Measurements from ENCODE around the gene ATP9A. TPM values are rescaled to one million over a fixed set of nuclear protein-coding genes. Genes with fewer than 3 reads are reported as not detected.
"Not testable (repeated sequence)": the region's sequence is repeated elsewhere in the genome, so short reads cannot be mapped to it uniquely, and the experiment has no call there.

ATP9A gene
- polyA plus RNA-seq, 3 donors from 2014 or later = 0.82 to 2.8 (median 1.2) TPM

- peaks cover 0 to 4% (median 3%) of the 10 kb centered on the region in 3 donors for H3K27me3 Mint-ChIP-seq (ENCODE audit: low read depth in 3 of 3)
- no peak for DNase-seq
- H3K4me1 Mint-ChIP-seq = peaks cover 10 to 13% of the 10 kb centered on the region in 2 donors
- no peak overlapping the region for H3K27ac Mint-ChIP-seq
- peaks cover 0 to 25% (median 4%) of the 10 kb centered on the region in 3 donors for H3K36me3 Mint-ChIP-seq
- no peak overlapping the region for H3K4me3 Mint-ChIP-seq
- H3K9me3 Mint-ChIP-seq = no peaks in the 10 kb centered on the region
Measured at GRCh38 chr20:51651921-51652549, 116.2 kb downstream of the ATP9A start.

- Mint-ChIP-seq H3K9me3 (no peaks in the 10 kb centered on the region), H3K27me3 (ENCODE audit: low read depth in 3 of 3) (peaks cover 0 to 3% (median 1%) of the 10 kb centered on the region in 3 donors), H3K27ac (peak overlapping the region in 3 of 6 donors; percentile 22 to 68 (median 42)), H3K4me1 (peaks cover 10 to 13% of the 10 kb centered on the region in 2 donors), H3K4me3 (no peak overlapping the region), H3K36me3 (peaks cover 0 to 18% (median 0%) of the 10 kb centered on the region in 3 donors)
- DNase-seq = peak; percentile 15 to 27 (median 18)
Measured at GRCh38 chr20:51650685-51651134, 117.5 kb downstream of the ATP9A start.

- H3K9me3 Mint-ChIP-seq = no peaks in the 10 kb centered on the region
Measured at GRCh38 chr20:51648571-51648947, 119.6 kb downstream of the ATP9A start.

GRCh38 chr20:51647674-51648570 lies 120.3 kb downstream of the ATP9A start:
- no peak overlapping the region for H3K27ac Mint-ChIP-seq
- H3K4me3 Mint-ChIP-seq = no peak overlapping the region
- H3K4me1 Mint-ChIP-seq = peaks cover 10 to 13% of the 10 kb centered on the region in 2 donors
- H3K9me3 Mint-ChIP-seq = no peaks in the 10 kb centered on the region
- H3K27me3 Mint-ChIP-seq (ENCODE audit: low read depth in 3 of 3) = peaks cover 0 to 3% (median 1%) of the 10 kb centered on the region in 3 donors
- DNase-seq = no peak
- H3K36me3 Mint-ChIP-seq = peaks cover 0 to 10% (median 3%) of the 10 kb centered on the region in 3 donors

More at GRCh38 chr20:51648571-51648947, 119.6 kb downstream of the ATP9A start:
- Mint-ChIP-seq H3K27ac (no peak overlapping the region), H3K36me3 (peaks cover 0 to 10% (median 3%) of the 10 kb centered on the region in 3 donors), H3K4me3 (no peak overlapping the region), H3K27me3 (ENCODE audit: low read depth in 3 of 3) (peaks cover 0 to 3% (median 1%) of the 10 kb centered on the region in 3 donors), H3K4me1 (peaks cover 10 to 13% of the 10 kb centered on the region in 2 donors)
- no peak for DNase-seq

- H3K4me3 Mint-ChIP-seq = not testable (repeated sequence)
Measured at GRCh38 chr20:51643810-51644209, 124.4 kb downstream of the ATP9A start.

GRCh38 chr20:51643390-51643789 lies 124.8 kb downstream of the ATP9A start:
- Mint-ChIP-seq H3K9me3 (no peaks in the 10 kb centered on the region), H3K27ac (peak overlapping the region in 3 of 6 donors; percentile 22 to 45 (median 30)), H3K4me3 (no peak overlapping the region), H3K4me1 (peaks cover 3 to 8% of the 10 kb centered on the region in 2 donors), H3K27me3 (ENCODE audit: low read depth in 3 of 3) (no peaks in the 10 kb centered on the region), H3K36me3 (peaks cover 0 to 7% (median 3%) of the 10 kb centered on the region in 3 donors)
- DNase-seq = no peak

More at GRCh38 chr20:51643810-51644209, 124.4 kb downstream of the ATP9A start:
- DNase-seq; H3K4me1 Mint-ChIP-seq; H3K9me3 Mint-ChIP-seq; H3K36me3 Mint-ChIP-seq; H3K27me3 Mint-ChIP-seq (ENCODE audit: low read depth in 3 of 3): not testable (repeated sequence)
- H3K27ac Mint-ChIP-seq = peak overlapping the region in 2 of 6 donors; percentile 22 to 30

GRCh38 chr20:51641866-51642265 lies 126.3 kb downstream of the ATP9A start:
- peak overlapping the region in 1 of 6 donors; percentile 17 for H3K27ac Mint-ChIP-seq

GRCh38 chr20:51640743-51641142 lies 127.4 kb downstream of the ATP9A start:
- Mint-ChIP-seq H3K4me3 (no peak overlapping the region), H3K27ac (no peak overlapping the region), H3K9me3 (no peaks in the 10 kb centered on the region)

More at GRCh38 chr20:51641866-51642265, 126.3 kb downstream of the ATP9A start:
- no peak for DNase-seq
- no peak overlapping the region for H3K4me3 Mint-ChIP-seq
- H3K36me3 Mint-ChIP-seq = peaks cover 3 to 15% (median 6%) of the 10 kb centered on the region in 3 donors
- peaks cover 0 to 4% (median 0%) of the 10 kb centered on the region in 3 donors for H3K27me3 Mint-ChIP-seq (ENCODE audit: low read depth in 3 of 3)
- peaks cover 3 to 8% of the 10 kb centered on the region in 2 donors for H3K4me1 Mint-ChIP-seq
- H3K9me3 Mint-ChIP-seq = no peaks in the 10 kb centered on the region

GRCh38 chr20:51639206-51639832 lies 128.9 kb downstream of the ATP9A start:
- Mint-ChIP-seq H3K27me3 (ENCODE audit: low read depth in 3 of 3) (peaks cover 0 to 6% (median 2%) of the 10 kb centered on the region in 3 donors), H3K4me1 (peaks cover 3 to 8% of the 10 kb centered on the region in 2 donors), H3K9me3 (no peaks in the 10 kb centered on the region), H3K27ac (peak overlapping the region in 1 of 6 donors; percentile 41), H3K36me3 (peaks cover 3 to 13% (median 6%) of the 10 kb centered on the region in 3 donors), H3K4me3 (no peak overlapping the region)
- DNase-seq = peak; percentile 52 to 57 (median 53)

More at GRCh38 chr20:51640743-51641142, 127.4 kb downstream of the ATP9A start:
- H3K27me3 Mint-ChIP-seq (ENCODE audit: low read depth in 3 of 3) = peaks cover 0 to 4% (median 0%) of the 10 kb centered on the region in 3 donors
- H3K4me1 Mint-ChIP-seq = peaks cover 3 to 8% of the 10 kb centered on the region in 2 donors
- no peak for DNase-seq
- peaks cover 6 to 13% (median 6%) of the 10 kb centered on the region in 3 donors for H3K36me3 Mint-ChIP-seq

GRCh38 chr20:51637241-51637640 lies 130.9 kb downstream of the ATP9A start:
- no peak overlapping the region for H3K27ac Mint-ChIP-seq
- peaks cover 2 to 12% (median 2%) of the 10 kb centered on the region in 3 donors for H3K27me3 Mint-ChIP-seq (ENCODE audit: low read depth in 3 of 3)
- DNase-seq = no peak
- no peak overlapping the region for H3K4me3 Mint-ChIP-seq
- peaks cover 6 to 11% of the 10 kb centered on the region in 2 donors for H3K4me1 Mint-ChIP-seq
- peaks cover 6 to 16% (median 9%) of the 10 kb centered on the region in 3 donors for H3K36me3 Mint-ChIP-seq
- no peaks in the 10 kb centered on the region for H3K9me3 Mint-ChIP-seq

GRCh38 chr20:51636123-51636522 lies 132.1 kb downstream of the ATP9A start:
- H3K9me3 Mint-ChIP-seq = no peaks in the 10 kb centered on the region
- H3K4me1 Mint-ChIP-seq = peaks cover 13 to 22% of the 10 kb centered on the region in 2 donors
- peak overlapping the region in 1 of 6 donors; percentile 34 for H3K27ac Mint-ChIP-seq
- H3K27me3 Mint-ChIP-seq (ENCODE audit: low read depth in 3 of 3) = peaks cover 2 to 12% (median 2%) of the 10 kb centered on the region in 3 donors
- no peak overlapping the region for H3K4me3 Mint-ChIP-seq
- DNase-seq = no peak
- H3K36me3 Mint-ChIP-seq = peaks cover 6 to 16% (median 9%) of the 10 kb centered on the region in 3 donors

GRCh38 chr20:51635680-51636079 lies 132.5 kb downstream of the ATP9A start:
- Mint-ChIP-seq H3K27me3 (ENCODE audit: low read depth in 3 of 3) (peaks cover 2 to 12% (median 2%) of the 10 kb centered on the region in 3 donors), H3K27ac (no peak overlapping the region), H3K36me3 (peaks cover 6 to 16% (median 9%) of the 10 kb centered on the region in 3 donors), H3K4me3 (no peak overlapping the region), H3K9me3 (no peaks in the 10 kb centered on the region), H3K4me1 (peaks cover 17 to 26% of the 10 kb centered on the region in 2 donors)
- DNase-seq = no peak

- H3K4me3 Mint-ChIP-seq = no peak overlapping the region
- H3K36me3 Mint-ChIP-seq = peaks cover 6 to 16% (median 9%) of the 10 kb centered on the region in 3 donors
- H3K4me1 Mint-ChIP-seq = peaks cover 24 to 34% of the 10 kb centered on the region in 2 donors
- no peak for DNase-seq
- H3K27me3 Mint-ChIP-seq (ENCODE audit: low read depth in 3 of 3) = peaks cover 2 to 12% (median 2%) of the 10 kb centered on the region in 3 donors
- H3K9me3 Mint-ChIP-seq = no peaks in the 10 kb centered on the region
- H3K27ac Mint-ChIP-seq = no peak overlapping the region
Measured at GRCh38 chr20:51634877-51635276, 133.3 kb downstream of the ATP9A start.

Measured in immature natural killer cell (primary cell).